GM23338 (cell line): Measurements from ENCODE around the gene VGLL2. TPM values are rescaled to one million over a fixed set of nuclear protein-coding genes. Genes with fewer than 3 reads are reported as not detected.

Experiments used
- ATAC-seq: fragments of 200-7000 bp; cut with Tn5 transposase; 3 replicates; pipeline ENCODE4 v1.9.1; 2020
- DNase-seq: peaks from one replicate; pipeline ENCODE4 v3.0.0-alpha.2; 2015; ENCODE audit warnings: low spot score
- H2AFZ ChIP-seq: fragments of 200-600 bp; sonication (generic); 2 replicates; pipeline ENCODE4 v1.8.0; 2016; ENCODE audit warnings: antibody characterized with exemption, mild to moderate bottlenecking, moderate library complexity
- H3F3A ChIP-seq: fragments of 200-600 bp; sonication (generic); replicated peaks from 2 replicates; pipeline ENCODE4 v1.8.0; 2017; ENCODE audit warnings: antibody characterized with exemption, mixed run types, low read depth
- H3K27ac ChIP-seq: fragments of 200-600 bp; sonication (generic); 2 replicates; pipeline ENCODE4 v1.6.1; 2016; ENCODE audit warnings: low read depth
- H3K27me3 ChIP-seq: fragments of 200-600 bp; sonication (generic); 2 replicates; pipeline ENCODE4 v1.8.0; 2016; ENCODE audit warnings: mild to moderate bottlenecking, mixed run types, moderate library complexity; ENCODE audit not compliant: insufficient read depth
- H3K36me3 ChIP-seq: fragments of 200-600 bp; sonication (generic); 2 replicates; pipeline ENCODE4 v1.8.0; 2016; ENCODE audit warnings: mild to moderate bottlenecking; ENCODE audit not compliant: insufficient read depth
- H3K4me1 ChIP-seq: fragments of 200-600 bp; sonication (generic); 2 replicates; pipeline ENCODE4 v1.8.0; 2016; ENCODE audit warnings: mild to moderate bottlenecking, moderate library complexity; ENCODE audit not compliant: insufficient read depth
- H3K4me2 ChIP-seq: fragments of 200-600 bp; sonication (generic); 2 replicates; pipeline ENCODE4 v1.7.1; 2017; ENCODE audit warnings: mixed run types
- H3K4me3 ChIP-seq: fragments of 200-600 bp; sonication (generic); 2 replicates; pipeline ENCODE4 v1.6.1; 2016; ENCODE audit warnings: mixed run types
- H3K79me2 ChIP-seq: fragments of 200-600 bp; sonication (generic); replicated peaks from 2 replicates; pipeline ENCODE4 v1.8.0; 2017; ENCODE audit warnings: mild to moderate bottlenecking; ENCODE audit not compliant: insufficient read depth
- H3K9me2 ChIP-seq: fragments of 200-600 bp; sonication (generic); 2 replicates; pipeline ENCODE4 v1.8.0; 2017; ENCODE audit not compliant: insufficient read depth
- H4K20me1 ChIP-seq: fragments of 200-600 bp; sonication (generic); replicated peaks from 2 replicates; pipeline ENCODE4 v1.8.0; 2017; ENCODE audit warnings: mild to moderate bottlenecking; ENCODE audit not compliant: insufficient read depth
- H3K27ac Mint-ChIP-seq: 2 replicates; pipeline ENCODE4 v1.8.0; 2020; ENCODE audit warnings: inconsistent platforms, mild to moderate bottlenecking, moderate library complexity, mixed read lengths
- H3K27me3 Mint-ChIP-seq: 3 replicates; pipeline ENCODE4 v1.8.0; 2022; ENCODE audit warnings: low read depth, mild to moderate bottlenecking, moderate library complexity, mixed read lengths, inconsistent platforms; ENCODE audit not compliant: insufficient read depth, poor library complexity
- H3K36me3 Mint-ChIP-seq: 3 replicates; pipeline ENCODE4 v1.8.0; 2021; ENCODE audit warnings: low read depth, mild to moderate bottlenecking, inconsistent platforms, moderate library complexity, mixed read lengths
- H3K4me1 Mint-ChIP-seq: 3 replicates; pipeline ENCODE4 v1.8.0; 2020; ENCODE audit warnings: mild to moderate bottlenecking, inconsistent platforms, mixed read lengths
- H3K4me3 Mint-ChIP-seq: 3 replicates; pipeline ENCODE4 v1.8.0; 2021; ENCODE audit warnings: moderate library complexity, mild to moderate bottlenecking, inconsistent platforms, mixed read lengths
- H3K9me3 Mint-ChIP-seq: 3 replicates; pipeline ENCODE4 v1.8.0; 2020; ENCODE audit warnings: moderate library complexity, mild to moderate bottlenecking, inconsistent platforms, mixed read lengths
- CREB1 ChIP-seq: fragments of 250-450 bp; sonication (Bioruptor Pico); IDR thresholded peaks from 2 replicates; pipeline ENCODE4 v1.5.0; 2020; ENCODE audit warnings: low read depth, mild to moderate bottlenecking, moderate library complexity
- EZH2 ChIP-seq: fragments of 200-600 bp; sonication (generic); IDR thresholded peaks from one replicate; pipeline ENCODE4 v1.8.0; 2017; ENCODE audit warnings: antibody characterized with exemption, mild to moderate bottlenecking, low read depth; ENCODE audit not compliant: unreplicated experiment
- NANOG ChIP-seq: IDR thresholded peaks from 2 replicates; pipeline ENCODE4 v1.6.1; 2016; ENCODE audit warnings: antibody characterized with exemption, borderline replicate concordance
- STAT1 ChIP-seq: IDR thresholded peaks from one replicate; pipeline ENCODE4 v1.6.1; 2016; ENCODE audit warnings: antibody characterized with exemption; ENCODE audit not compliant: unreplicated experiment
- ZNF114 ChIP-seq: fragments of 250-450 bp; sonication (Bioruptor Pico); IDR thresholded peaks from 2 replicates; pipeline ENCODE4 v1.5.0; 2020; ENCODE audit warnings: mild to moderate bottlenecking, moderate library complexity
- ZNF331 ChIP-seq: fragments of 250-450 bp; sonication (Bioruptor Pico); IDR thresholded peaks from 2 replicates; pipeline ENCODE4 v1.5.0; 2020; ENCODE audit warnings: low read depth, mild to moderate bottlenecking, moderate library complexity
- ZNF462 ChIP-seq: fragments of 250-450 bp; sonication (Bioruptor Pico); IDR thresholded peaks from 2 replicates; pipeline ENCODE4 v1.5.0; 2020; ENCODE audit warnings: mild to moderate bottlenecking, moderate library complexity
- polyA plus RNA-seq: library from polyadenylated mRNA; unstranded; fragments of >200 nt; fragmentation: Nextera tagmentation; extraction: Ambion mirVana; gene quantifications from 2 replicates; pipeline ENCODE4 v1.2.1, GENCODE V29; 2016
- total RNA-seq: library from RNA; depleted of rRNA; stranded (reverse); fragments of >200 nt; shearing (Covaris generic); gene quantifications from 2 replicates; pipeline ENCODE4 v1.2.3, GENCODE V29; 2014

The VGLL2 gene
- total and polyA plus RNA-seq, 2 experiments from 2014 or later, result not detected

- H3K27ac ChIP-seq, result no peak overlapping the region
- peaks cover 30% of the 10 kb centered on the region for H3K4me1 Mint-ChIP-seq
- H3K9me3 Mint-ChIP-seq, result 0 out of 3 replicates have a peak, but pooled peaks cover 2% of the 10 kb centered on the region
- ATAC-seq (no peak), DNase-seq (no peak)
- H4K20me1 ChIP-seq, result peaks cover 11% of the 10 kb centered on the region; the same call in 1 of the 2 replicates
- H3K4me1 ChIP-seq, result peaks cover 36% of the 10 kb centered on the region
- no peak for TF ChIP-seq EZH2
- TF ChIP-seq ZNF462 (CRISPR knock-in tag), result no peak
- TF ChIP-seq NANOG, result no peak
- TF ChIP-seq ZNF331, result no peak
- TF ChIP-seq STAT1, result no peak
- TF ChIP-seq CREB1 (CRISPR knock-in tag), result no peak
- no peaks in the 10 kb centered on the region for H3K79me2 ChIP-seq
- H3K27me3 Mint-ChIP-seq, result peaks cover 57% of the 10 kb centered on the region
- no peak overlapping the region for H3K4me3 Mint-ChIP-seq
- peaks cover 7% of the 10 kb centered on the region; the same call in 1 of the 2 replicates for H3F3A ChIP-seq
- H3K4me3 ChIP-seq, result no peak overlapping the region
- H2AFZ ChIP-seq, result no peak overlapping the region
- no peaks in the 10 kb centered on the region for H3K36me3 Mint-ChIP-seq
- no peaks in the 10 kb centered on the region for H3K9me2 ChIP-seq
- H3K36me3 ChIP-seq, result no peaks in the 10 kb centered on the region
- H3K27ac Mint-ChIP-seq, result no peak overlapping the region
- H3K27me3 ChIP-seq, result peaks cover 80% of the 10 kb centered on the region
- no peak overlapping the region for H3K4me2 ChIP-seq
Observed at GRCh38 chr6:117272891-117273290, 7.5 kb downstream of the VGLL2 start.

DNA sequence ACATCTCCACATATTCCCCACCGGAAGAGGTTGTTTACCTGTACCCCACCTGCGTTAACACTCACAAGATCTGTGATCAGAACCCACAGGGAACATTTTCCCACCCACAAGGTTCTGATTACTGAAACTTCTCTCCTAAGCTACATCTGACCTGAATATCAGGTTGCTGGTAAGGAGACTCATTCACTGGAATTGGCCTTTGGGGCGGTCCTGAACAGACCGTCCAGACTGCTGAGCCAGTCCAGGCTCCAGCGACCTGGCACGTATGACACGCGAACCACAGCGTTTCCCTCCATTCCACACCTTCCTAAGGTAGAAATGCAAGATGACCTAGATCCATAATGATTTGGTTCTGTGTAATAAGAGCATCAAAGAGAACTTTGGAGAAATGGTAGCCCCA is 9.8 kb downstream of the VGLL2 start:
- peaks cover 33% of the 10 kb centered on the region for H3K27me3 Mint-ChIP-seq

More for the DNA sequence above, 9.8 kb downstream of the VGLL2 start:
- Histone ChIP-seq H3K4me2 (no peak overlapping the region), H3K4me3 (no peak overlapping the region), H3K79me2 (no peaks in the 10 kb centered on the region), H4K20me1 (peaks cover 5% of the 10 kb centered on the region; the same call in 1 of the 2 replicates), H3K27me3 (peaks cover 57% of the 10 kb centered on the region), H2AFZ (no peak overlapping the region), H3K4me1 (peaks cover 15% of the 10 kb centered on the region), H3K9me2 (no peaks in the 10 kb centered on the region), H3F3A (no peaks in the 10 kb centered on the region), H3K27ac (no peak overlapping the region), H3K36me3 (no peaks in the 10 kb centered on the region)
- no peaks in the 10 kb centered on the region for H3K9me3 Mint-ChIP-seq
- H3K4me3 Mint-ChIP-seq, result no peak overlapping the region
- no peaks in the 10 kb centered on the region for H3K36me3 Mint-ChIP-seq
- TF ChIP-seq ZNF114 (CRISPR knock-in tag), result no peak
- no peak for ATAC-seq
- H3K27ac Mint-ChIP-seq, result no peak overlapping the region
- H3K4me1 Mint-ChIP-seq, result peaks cover 14% of the 10 kb centered on the region
- DNase-seq, result no peak
